CD4-positive, alpha-beta T cell (primary cell): ENCODE measurements around the gene TTYH2. TPM values are rescaled to one million over a fixed set of nuclear protein-coding genes. Genes with fewer than 3 reads are reported as not detected.

Source experiments
- ATAC-seq: fragments of 200-7000 bp; cut with Tn5 transposase; one replicate; pipeline ENCODE4 v1.10.0; 2022; ENCODE audit warnings: mild to moderate bottlenecking; ENCODE audit not compliant: poor library complexity
- CTCF ChIA-PET: fragments of 350-600 bp; sonication (Branson Sonifier 250); formaldehyde crosslinking; loops from one replicate; lab custom pipeline; 2021; ENCODE audit warnings: antibody characterized with exemption, inconsistent platforms; lab: Charles Lee
- POLR2A ChIA-PET: fragments of 350-600 bp; sonication (Branson Sonifier 250); formaldehyde crosslinking; loops from one replicate; lab custom pipeline; 2021; ENCODE audit warnings: antibody characterized with exemption, inconsistent platforms; lab: Charles Lee
- DNase-seq, 14 experiments: peaks; one replicate each; pipeline ENCODE4 v3.0.0-alpha.2; 2013 to 2020; ENCODE audit warnings: mixed read lengths in 2 of 14
- H3K27ac ChIP-seq, 2 donors: one replicate each; pipeline versions ENCODE4 v1.5.1 to v1.7.0; 2013; ENCODE audit warnings: low read length in 2 of 2, low read depth in 1 of 2, mild to moderate bottlenecking in 1 of 2
- H3K27me3 ChIP-seq, 2 experiments: 1 replicate in 1 of 2; 2 replicates in 1 of 2; pipeline versions ENCODE4 v1.6.1 to v1.7.0; 2013; ENCODE audit warnings: low read length in 2 of 2, control low read depth in 1 of 2, mild to moderate bottlenecking in 1 of 2, moderate library complexity in 1 of 2; ENCODE audit not compliant: insufficient read depth in 2 of 2, control insufficient read depth in 1 of 2
- H3K36me3 ChIP-seq: one replicate; pipeline ENCODE4 v1.6.1; 2013; ENCODE audit warnings: low read length, control low read depth; ENCODE audit not compliant: insufficient read depth
- H3K4me1 ChIP-seq: one replicate; pipeline ENCODE4 v1.6.1; 2013; ENCODE audit warnings: low read length, control low read depth; ENCODE audit not compliant: insufficient read depth
- H3K4me3 ChIP-seq: one replicate; pipeline ENCODE4 v1.5.1; 2013; ENCODE audit warnings: mild to moderate bottlenecking, low read length, moderate library complexity
- H3K9me3 ChIP-seq, 2 experiments: 1 replicate in 1 of 2; 2 replicates in 1 of 2; pipeline versions ENCODE4 v1.6.1 to v1.7.0; 2013; ENCODE audit warnings: low read length in 2 of 2, mild to moderate bottlenecking in 2 of 2, control low read depth in 1 of 2, moderate library complexity in 1 of 2; ENCODE audit not compliant: control insufficient read depth in 1 of 2, insufficient read depth in 1 of 2
- H3K27ac Mint-ChIP-seq: one replicate; pipeline ENCODE4 v1.8.0; 2020; ENCODE audit warnings: mixed read lengths
- H3K27me3 Mint-ChIP-seq: one replicate; pipeline ENCODE4 v1.8.0; 2021; ENCODE audit warnings: mixed read lengths
- H3K36me3 Mint-ChIP-seq: one replicate; pipeline ENCODE4 v1.8.0; 2021; ENCODE audit warnings: low read depth, mixed read lengths
- H3K4me1 Mint-ChIP-seq: one replicate; pipeline ENCODE4 v1.8.0; 2021; ENCODE audit warnings: low read depth, mixed read lengths
- H3K4me3 Mint-ChIP-seq: one replicate; pipeline ENCODE4 v1.8.0; 2020; ENCODE audit warnings: mild to moderate bottlenecking, mixed read lengths
- H3K9me3 Mint-ChIP-seq: one replicate; pipeline ENCODE4 v1.8.0; 2020; ENCODE audit warnings: mixed read lengths
- CTCF ChIP-seq: fragments of 200-600 bp; IDR thresholded peaks from one replicate; pipeline ENCODE4 v1.8.0; 2022; ENCODE audit warnings: antibody characterized with exemption, mild to moderate bottlenecking
- intact Hi-C, 2 experiments: fragments of 100-400 bp; cut with DNase I in 1 of 2; cut with micrococcal nuclease in 1 of 2; formaldehyde crosslinking; loops; one replicate each; pipeline versions ENCODE4 v1.15.1 to v1.9.0; 2023 to 2025; cut with DNase I, micrococcal nuclease
- total RNA-seq, 174 experiments: library from RNA in 2 of 174; stranded (reverse) in 2 of 174; gene quantifications; one replicate each; pipeline ENCODE4 v1.2.3 and lab custom pipeline; 2021 to 2026

Gene TTYH2
- total RNA-seq, 2 experiments from 2014 or later, result 4.4 to 5.4 TPM

- H3K27ac ChIP-seq, result no peak overlapping the region
- no peaks in the 10 kb centered on the region for H3K27me3 ChIP-seq
- H3K27me3 Mint-ChIP-seq, result no peaks in the 10 kb centered on the region
- POLR2A ChIA-PET, result interaction anchor here (1.2 kb wide), 1 partner anchor 85 kb away, joined by 3 read pairs; no protein-coding TSS in a partner anchor
- CTCF ChIA-PET, result no interaction called here
- no peak for TF ChIP-seq CTCF
- no peak overlapping the region for H3K27ac Mint-ChIP-seq
- peaks cover 10% of the 10 kb centered on the region for H3K4me1 Mint-ChIP-seq
- H3K36me3 ChIP-seq, result no peaks in the 10 kb centered on the region
- no peaks in the 10 kb centered on the region for H3K9me3 Mint-ChIP-seq
- no peaks in the 10 kb centered on the region for H3K9me3 ChIP-seq
- H3K4me3 ChIP-seq, result no peak overlapping the region
- DNase-seq (no peak), ATAC-seq (no peak)
- no peak overlapping the region for H3K4me3 Mint-ChIP-seq
- intact Hi-C loops, result loop anchor here in 1 of 2 experiments (2.0 kb wide), 1 partner anchor 87 kb away; no protein-coding TSS in a partner anchor
- H3K4me1 ChIP-seq, result peaks cover 19% of the 10 kb centered on the region
- no peaks in the 10 kb centered on the region for H3K36me3 Mint-ChIP-seq
These were observed 84.6 kb downstream of the TTYH2 start for GRCh38 chr17:74297941-74298340.

GRCh38 chr17:74298778-74299177 is 85.4 kb downstream of the TTYH2 start:
- CTCF ChIA-PET, result no interaction called here
- ATAC-seq (no peak), DNase-seq (no peak)
- H3K27me3 Mint-ChIP-seq, result no peaks in the 10 kb centered on the region
- H3K36me3 ChIP-seq, result no peaks in the 10 kb centered on the region
- H3K4me1 ChIP-seq, result peaks cover 19% of the 10 kb centered on the region
- H3K9me3 Mint-ChIP-seq, result no peaks in the 10 kb centered on the region
- intact Hi-C loops, result loop anchor here in 1 of 2 experiments (2.0 kb wide), 1 partner anchor 88 kb away; no protein-coding TSS in a partner anchor
- no peak overlapping the region for H3K27ac ChIP-seq
- TF ChIP-seq CTCF, result no peak
- H3K4me3 ChIP-seq, result no peak overlapping the region
- POLR2A ChIA-PET, result interaction anchor here (1.2 kb wide), 1 partner anchor 86 kb away, joined by 3 read pairs; no protein-coding TSS in a partner anchor
- H3K4me1 Mint-ChIP-seq, result peaks cover 10% of the 10 kb centered on the region
- no peaks in the 10 kb centered on the region for H3K9me3 ChIP-seq
- no peaks in the 10 kb centered on the region for H3K36me3 Mint-ChIP-seq
- no peak overlapping the region for H3K4me3 Mint-ChIP-seq
- no peaks in the 10 kb centered on the region for H3K27me3 ChIP-seq
- H3K27ac Mint-ChIP-seq, result no peak overlapping the region

- Mint-ChIP-seq H3K4me3 (no peak overlapping the region), H3K27me3 (no peaks in the 10 kb centered on the region), H3K9me3 (no peaks in the 10 kb centered on the region), H3K4me1 (peaks cover 10% of the 10 kb centered on the region), H3K36me3 (no peaks in the 10 kb centered on the region), H3K27ac (no peak overlapping the region)
- ChIA-PET CTCF (no interaction called here), POLR2A (interaction anchor here (1.2 to 1.8 kb wide), 2 partner anchors 17 to 87 kb away, joined by 3 to 4 read pairs; no protein-coding TSS in a partner anchor)
- H3K36me3 ChIP-seq, result no peaks in the 10 kb centered on the region
- intact Hi-C loops, result loop anchor here (2.0 to 10.0 kb wide), 5 partner anchors 53 to 195 kb away; partner anchors contain the start of gene GPR142 (in 1 of the 2)
- H3K27me3 ChIP-seq, result no peaks in the 10 kb centered on the region
- DNase-seq, result no peak
- TF ChIP-seq CTCF, result no peak
- no peaks in the 10 kb centered on the region for H3K9me3 ChIP-seq
- no peak overlapping the region for H3K4me3 ChIP-seq
- peaks cover 19% of the 10 kb centered on the region for H3K4me1 ChIP-seq
- H3K27ac ChIP-seq, result no peak overlapping the region
- ATAC-seq, result no peak
These were observed 86.0 kb downstream of the TTYH2 start for GRCh38 chr17:74299226-74300009.
